ENCODE measurements around the gene AGBL2. TPM values are rescaled to one million over a fixed set of nuclear protein-coding genes. Genes with fewer than 3 reads are reported as not detected.

The AGBL2 gene
- total and polyA plus RNA-seq, 2 of the 8 experiments (the other 6 are each of a cell fraction or from before 2014, with no cell fraction given), result 2.1 to 6.5 TPM

GRCh38 chr11:47631473-47631872 lies 83.7 kb downstream of the AGBL2 start (continued):
- TF ChIP-seq CHD7 (IDR thresholded peaks at IDR 0.05; ENCODE audit: insufficient replicate concordance, low read length) (no peak), NRF1 (IDR thresholded peaks at IDR 0.05; ENCODE audit: low read depth, low read length) (no peak), YY1 (IDR thresholded peaks at IDR 0.05; ENCODE audit: low read depth, low read length) (no peak), ATF3 (IDR thresholded peaks at IDR 0.05; ENCODE audit: insufficient read depth, low read depth, low read length) (no peak)

Measured in H1 (cell line).